ENCODE data around the gene TSPAN16.
"Not testable (repeated sequence)": the region's sequence is repeated elsewhere in the genome, so short reads cannot be mapped to it uniquely, and the experiment has no call there.

The TSPAN16 gene

DNA sequence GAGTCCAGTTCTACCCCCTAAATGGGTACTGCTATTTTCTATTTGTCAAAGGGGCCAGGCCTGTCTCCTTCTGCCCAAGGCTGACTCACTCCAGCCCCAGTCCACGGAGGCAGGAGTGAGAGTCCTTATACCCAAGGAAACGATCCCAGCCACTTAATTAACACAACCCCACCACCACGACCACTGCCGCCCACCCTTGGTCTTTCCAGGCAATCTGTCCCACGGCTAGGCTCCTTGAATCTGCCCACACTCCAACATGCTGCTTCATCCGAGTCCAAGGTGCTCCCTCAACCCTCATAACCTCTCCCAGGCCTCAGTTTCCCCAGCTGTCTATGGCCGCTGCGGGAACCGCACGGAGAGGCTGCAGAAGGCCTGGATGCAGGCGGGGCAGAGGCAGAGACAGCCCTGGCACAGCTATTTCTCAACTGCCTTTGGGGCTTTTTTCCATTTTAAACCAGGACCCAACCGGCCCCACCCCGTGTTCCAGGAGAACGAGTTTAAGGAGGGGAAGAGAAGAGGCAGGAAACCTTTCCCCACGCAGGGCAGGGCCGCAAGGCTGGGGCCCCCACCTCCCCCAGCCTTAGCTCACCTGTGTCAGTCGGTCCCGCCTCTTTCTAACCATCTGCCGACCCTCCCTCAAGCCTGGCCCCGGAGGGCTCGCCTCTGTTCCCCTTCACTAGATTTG lies 42.8 kb downstream of the TSPAN16 start:
- ATAC-seq (no peak), DNase-seq (no peak)
- peaks cover 21% of the 10 kb centered on the region for H3K4me1 Mint-ChIP-seq
- peaks cover 4% of the 10 kb centered on the region for H3K36me3 Mint-ChIP-seq (ENCODE audit: low read depth)
- H3K9me3 Mint-ChIP-seq = no peaks in the 10 kb centered on the region
- H3K4me3 Mint-ChIP-seq = peak overlapping the region; percentile 67
- no peaks in the 10 kb centered on the region for H3K27me3 Mint-ChIP-seq
- no peak overlapping the region for H3K27ac Mint-ChIP-seq

DNA sequence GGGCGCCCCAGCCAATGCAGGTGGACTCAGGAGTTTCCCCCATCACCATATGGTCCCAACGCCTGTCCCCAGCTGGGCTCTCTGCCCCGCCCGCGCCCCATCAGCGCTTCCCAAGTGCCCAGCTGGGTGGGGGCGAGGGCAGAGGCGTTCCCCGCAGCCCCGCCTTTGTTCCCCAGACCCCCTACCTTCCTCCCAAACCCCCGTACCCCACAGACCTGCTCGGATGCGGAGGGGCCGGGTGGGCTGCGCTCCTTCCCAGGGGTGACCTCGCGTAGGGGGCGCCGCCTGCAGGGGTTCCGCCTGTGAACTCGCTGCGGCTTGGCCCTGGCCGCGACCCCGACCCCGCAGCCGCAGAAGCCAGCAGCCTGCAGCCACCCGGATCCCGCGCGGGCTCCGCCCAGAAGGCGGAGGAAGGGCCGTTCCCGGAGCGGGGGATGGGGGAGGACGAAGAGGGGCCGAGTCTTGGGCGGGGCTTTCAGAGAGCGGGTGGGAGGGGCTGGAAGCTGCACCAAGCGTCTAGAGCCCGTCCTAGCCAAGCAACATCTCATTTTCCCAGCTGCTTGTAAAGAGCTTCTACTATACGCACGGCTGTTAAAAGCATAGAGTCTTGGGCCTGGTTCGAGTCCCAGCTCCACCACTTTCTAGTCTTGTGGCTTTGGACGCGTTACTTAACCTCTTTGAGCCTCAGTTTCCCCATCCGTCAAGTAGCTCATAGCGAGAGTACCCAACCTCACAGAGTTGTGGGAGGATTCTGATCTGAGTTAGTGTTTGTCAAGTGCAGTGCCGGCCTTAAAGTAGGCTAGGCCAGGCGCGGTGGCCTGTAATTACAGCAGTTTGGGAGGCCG lies 43.5 kb downstream of the TSPAN16 start, which contains the start of gene RAB3D:
Gene RAB3D (minus strand): TSS at position 404 of the 845 bp plus-strand sequence. CDS start 2,258 bp downstream, outside the sequence.
- H3K27ac Mint-ChIP-seq = no peak within 1 kb of the TSS
- no peaks in the 10 kb centered on the region for H3K27me3 Mint-ChIP-seq
- peak within 1 kb of the TSS; percentile 67 for H3K4me3 Mint-ChIP-seq
- H3K9me3 Mint-ChIP-seq = no peaks in the 10 kb centered on the region
- H3K36me3 Mint-ChIP-seq (ENCODE audit: low read depth) = peaks cover 4% of the 10 kb centered on the region
- peaks cover 25% of the 10 kb centered on the region for H3K4me1 Mint-ChIP-seq
- ATAC-seq = peak; percentile 90
- peak; percentile 87 for DNase-seq

DNA sequence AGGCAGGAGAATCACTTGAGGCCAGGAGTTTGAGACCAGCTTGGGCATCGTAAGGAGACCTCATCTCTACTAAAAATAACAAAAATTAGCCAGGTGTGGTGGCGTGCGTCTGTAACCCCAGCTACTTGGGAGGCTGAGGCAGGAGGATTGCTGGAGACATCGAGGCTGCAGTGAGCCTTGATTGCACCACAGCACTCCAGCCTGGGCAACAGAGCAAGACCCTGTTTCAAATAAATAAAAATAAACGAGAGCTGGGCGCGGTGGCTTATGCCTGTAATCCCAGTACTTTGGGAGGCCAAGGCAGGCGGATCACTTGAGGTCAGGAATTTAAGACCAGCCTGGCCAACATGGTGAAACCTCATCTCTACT lies 44.1 kb downstream of the TSPAN16 start:
- H3K4me3 Mint-ChIP-seq = peak overlapping the region; percentile 67
- not testable (repeated sequence) for ATAC-seq; H3K27ac Mint-ChIP-seq; H3K27me3 Mint-ChIP-seq; H3K9me3 Mint-ChIP-seq; DNase-seq; H3K36me3 Mint-ChIP-seq (ENCODE audit: low read depth)
- peaks cover 26% of the 10 kb centered on the region for H3K4me1 Mint-ChIP-seq

DNA sequence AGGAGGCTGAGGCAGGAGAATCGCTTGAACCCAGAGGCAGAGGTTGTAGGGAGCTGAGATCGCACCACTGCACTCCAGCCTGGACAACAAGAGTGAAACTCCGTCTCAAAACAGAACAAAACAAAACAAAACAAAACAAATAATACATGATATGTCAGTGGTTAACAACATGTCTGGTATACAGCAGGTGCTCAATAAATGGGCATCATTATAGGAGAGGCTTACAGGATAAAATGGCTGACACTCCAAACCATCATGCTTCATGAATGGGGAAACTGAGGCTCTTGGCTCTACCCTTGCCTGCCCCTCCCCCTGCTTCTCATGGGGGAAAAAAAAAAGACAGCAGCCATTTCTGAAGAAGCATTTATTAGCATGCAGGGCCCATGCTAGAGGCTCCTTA lies 46.5 kb downstream of the TSPAN16 start:
- no peak overlapping the region for H3K4me3 Mint-ChIP-seq
- DNase-seq (no peak), ATAC-seq (no peak)
- no peaks in the 10 kb centered on the region for H3K9me3 Mint-ChIP-seq
- H3K36me3 Mint-ChIP-seq (ENCODE audit: low read depth) = no peaks in the 10 kb centered on the region
- no peak overlapping the region for H3K27ac Mint-ChIP-seq
- H3K27me3 Mint-ChIP-seq = no peaks in the 10 kb centered on the region
- peaks cover 43% of the 10 kb centered on the region for H3K4me1 Mint-ChIP-seq

DNA sequence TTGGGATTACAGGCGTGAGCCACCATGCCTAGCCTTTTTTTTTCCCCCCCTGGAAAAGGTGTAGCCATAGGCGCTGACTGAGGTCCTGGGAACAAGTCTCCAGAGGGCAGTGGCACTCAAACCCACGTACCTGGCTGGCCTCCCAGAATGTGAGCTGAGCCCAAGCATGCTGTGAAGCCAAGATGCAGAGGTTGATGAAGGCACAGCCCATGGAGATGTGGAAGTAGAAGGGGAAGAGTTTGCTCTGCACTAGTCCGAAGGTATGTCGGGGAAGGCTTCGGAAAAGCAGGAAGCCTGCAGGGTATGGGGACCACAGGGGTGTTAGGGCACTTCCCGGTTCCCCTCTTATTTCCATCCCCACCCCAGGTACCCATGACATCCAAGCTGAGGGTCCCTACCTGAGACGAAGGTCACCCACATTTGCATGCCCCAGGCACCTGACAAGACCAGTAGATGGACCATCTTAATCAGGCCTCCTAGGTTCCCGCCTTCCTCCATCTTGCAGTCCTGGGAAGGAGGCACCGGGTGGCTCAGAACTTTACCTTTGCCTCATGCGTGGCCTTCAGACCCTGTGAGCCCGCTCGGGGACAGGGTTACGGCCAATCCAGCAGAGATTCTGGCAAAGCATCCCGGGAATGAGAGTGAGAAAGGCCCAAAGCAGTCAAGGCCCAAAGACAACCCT lies 49.3 kb downstream of the TSPAN16 start:
- Mint-ChIP-seq H3K9me3 (peaks cover 4% of the 10 kb centered on the region), H3K4me1 (peaks cover 27% of the 10 kb centered on the region)
- ATAC-seq = no peak

DNA sequence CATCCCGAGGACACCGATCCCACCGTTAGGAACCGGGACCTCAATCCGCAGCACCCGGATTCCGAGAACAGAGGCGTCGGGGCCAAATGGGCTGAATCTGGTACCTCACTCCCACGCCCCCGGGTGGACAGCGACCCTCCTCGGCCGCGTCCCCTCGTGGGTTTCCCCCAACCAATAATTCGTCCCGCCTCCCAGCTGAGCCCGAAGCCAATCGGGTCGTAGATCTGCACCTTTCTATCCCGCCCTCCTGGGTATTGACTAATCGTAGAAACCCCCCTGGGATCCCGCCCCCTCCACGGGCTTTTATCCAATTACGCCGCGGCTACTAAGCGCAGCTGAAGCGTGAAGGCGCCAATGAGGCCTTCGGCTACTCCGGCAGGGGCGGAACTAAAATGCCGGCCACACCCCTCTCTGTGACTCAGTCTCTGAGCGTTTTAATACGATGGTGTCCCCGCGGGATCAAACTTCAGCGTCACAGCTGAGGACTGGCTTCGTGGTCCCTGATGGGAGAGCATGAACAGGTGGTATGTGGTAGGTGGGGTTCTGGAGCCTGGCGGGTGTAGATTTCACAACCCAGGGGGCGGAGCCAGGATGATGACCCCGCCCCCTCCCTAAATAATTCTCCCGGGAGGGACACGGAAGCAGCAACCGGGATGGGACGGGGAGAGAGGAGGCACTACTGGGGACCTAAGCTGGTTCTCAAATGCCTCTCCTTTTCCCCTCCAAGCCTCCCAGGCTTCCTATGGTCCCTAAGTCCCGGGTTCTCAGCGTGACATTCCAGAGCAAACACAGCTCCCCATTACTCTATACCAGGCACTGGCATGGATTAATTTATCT lies 50.4 kb downstream of the TSPAN16 start, which contains the start of the genes CCDC159 and TMEM205:
Gene CCDC159 (plus strand): TSS at position 416 of the 837 bp plus-strand sequence. CDS start 88 bp downstream, at position 504.
Gene TMEM205 (minus strand): TSS at position 165 of the 837 bp plus-strand sequence. CDS start 649 bp downstream, outside the sequence.
- Mint-ChIP-seq H3K27ac (peak within 1 kb of the TSS; percentile 82), H3K36me3 (ENCODE audit: low read depth) (no peaks in the 10 kb centered on the region), H3K27me3 (no peaks in the 10 kb centered on the region), H3K4me3 (peak within 1 kb of the TSS; percentile 93), H3K4me1 (peaks cover 27% of the 10 kb centered on the region), H3K9me3 (peaks cover 4% of the 10 kb centered on the region)
- ATAC-seq (peak; percentile 98), DNase-seq (peak; percentile 97)

More for the DNA sequence above, 49.3 kb downstream of the TSPAN16 start:
- H3K27ac Mint-ChIP-seq = peak overlapping the region; percentile 82
- H3K36me3 Mint-ChIP-seq (ENCODE audit: low read depth) = no peaks in the 10 kb centered on the region
- peak overlapping the region; percentile 93 for H3K4me3 Mint-ChIP-seq
- DNase-seq = no peak
- H3K27me3 Mint-ChIP-seq = no peaks in the 10 kb centered on the region

DNA sequence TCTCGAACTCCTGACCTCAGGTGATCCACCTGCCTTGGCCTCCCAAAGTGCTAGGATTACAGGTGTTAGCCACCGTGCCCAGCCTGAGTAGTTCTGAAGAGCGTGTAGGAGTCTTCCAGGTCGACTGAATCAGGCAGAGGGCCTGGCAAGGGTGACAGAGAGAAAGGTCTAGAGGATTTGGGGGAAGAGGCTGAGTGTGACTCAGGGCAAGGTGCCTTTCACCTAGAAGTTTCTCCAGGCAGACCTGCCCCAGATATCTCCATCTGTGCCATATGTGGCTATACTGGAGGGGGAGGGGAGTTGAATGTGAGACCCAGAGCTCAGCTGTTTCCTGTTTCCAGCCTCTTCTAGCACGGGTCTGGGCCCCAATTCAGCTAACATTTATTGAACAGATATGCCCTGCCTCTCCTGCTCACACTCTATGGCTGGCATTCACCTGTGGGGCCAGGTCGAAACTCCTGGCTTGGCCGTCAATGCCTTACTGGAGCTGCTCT lies 51.6 kb downstream of the TSPAN16 start:
- no peak for DNase-seq
- H3K27ac Mint-ChIP-seq = no peak overlapping the region
- H3K36me3 Mint-ChIP-seq (ENCODE audit: low read depth) = no peaks in the 10 kb centered on the region
- H3K4me3 Mint-ChIP-seq = peak overlapping the region; percentile 93
- no peaks in the 10 kb centered on the region for H3K27me3 Mint-ChIP-seq
- H3K9me3 Mint-ChIP-seq = peaks cover 4% of the 10 kb centered on the region
- ATAC-seq = no peak
- peaks cover 27% of the 10 kb centered on the region for H3K4me1 Mint-ChIP-seq

DNA sequence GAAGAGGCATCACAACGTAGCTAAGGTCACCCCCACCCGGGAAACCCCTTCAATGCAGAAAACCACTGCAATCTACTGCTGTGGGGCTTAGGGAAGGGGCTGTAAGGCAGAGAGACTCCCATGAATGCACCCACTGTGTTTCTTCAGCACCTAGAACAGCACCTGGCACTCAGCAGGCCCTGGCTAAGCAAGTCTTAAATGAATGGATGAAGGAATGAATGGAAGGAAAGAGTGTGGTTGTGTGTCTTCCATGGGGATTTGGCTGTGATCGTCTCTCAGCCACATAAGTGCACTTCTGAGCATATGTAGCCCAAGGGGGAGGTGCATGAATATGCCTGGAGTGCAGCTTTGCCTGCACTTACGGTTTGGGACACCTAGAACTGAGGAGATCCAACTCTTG lies 53.2 kb downstream of the TSPAN16 start:
- Mint-ChIP-seq H3K9me3 (peaks cover 4% of the 10 kb centered on the region), H3K4me3 (no peak overlapping the region), H3K27ac (no peak overlapping the region), H3K36me3 (ENCODE audit: low read depth) (no peaks in the 10 kb centered on the region), H3K27me3 (no peaks in the 10 kb centered on the region), H3K4me1 (peaks cover 26% of the 10 kb centered on the region)
- ATAC-seq (no peak), DNase-seq (no peak)

DNA sequence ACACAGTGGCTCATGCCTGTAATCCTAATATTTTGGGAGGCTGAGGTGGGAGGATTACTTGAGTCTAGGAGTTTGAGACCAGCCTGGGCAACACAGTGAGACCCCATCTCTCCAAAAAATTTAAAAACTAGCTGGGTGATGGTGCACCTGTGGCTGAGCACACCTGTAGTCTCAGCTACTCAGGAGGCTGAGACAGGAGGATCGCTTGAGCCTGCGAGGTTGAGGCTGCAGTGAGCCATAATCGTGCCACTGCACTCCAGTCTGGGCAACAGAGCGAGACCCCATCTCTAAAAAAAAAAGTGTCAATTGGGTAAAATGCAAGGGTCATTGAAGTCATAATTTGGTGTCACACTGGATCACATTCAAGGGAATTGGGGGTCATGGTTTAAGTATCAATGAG lies 58.1 kb downstream of the TSPAN16 start:
- H3K36me3 Mint-ChIP-seq (ENCODE audit: low read depth); H3K4me1 Mint-ChIP-seq; H3K27ac Mint-ChIP-seq: not testable (repeated sequence)

DNA sequence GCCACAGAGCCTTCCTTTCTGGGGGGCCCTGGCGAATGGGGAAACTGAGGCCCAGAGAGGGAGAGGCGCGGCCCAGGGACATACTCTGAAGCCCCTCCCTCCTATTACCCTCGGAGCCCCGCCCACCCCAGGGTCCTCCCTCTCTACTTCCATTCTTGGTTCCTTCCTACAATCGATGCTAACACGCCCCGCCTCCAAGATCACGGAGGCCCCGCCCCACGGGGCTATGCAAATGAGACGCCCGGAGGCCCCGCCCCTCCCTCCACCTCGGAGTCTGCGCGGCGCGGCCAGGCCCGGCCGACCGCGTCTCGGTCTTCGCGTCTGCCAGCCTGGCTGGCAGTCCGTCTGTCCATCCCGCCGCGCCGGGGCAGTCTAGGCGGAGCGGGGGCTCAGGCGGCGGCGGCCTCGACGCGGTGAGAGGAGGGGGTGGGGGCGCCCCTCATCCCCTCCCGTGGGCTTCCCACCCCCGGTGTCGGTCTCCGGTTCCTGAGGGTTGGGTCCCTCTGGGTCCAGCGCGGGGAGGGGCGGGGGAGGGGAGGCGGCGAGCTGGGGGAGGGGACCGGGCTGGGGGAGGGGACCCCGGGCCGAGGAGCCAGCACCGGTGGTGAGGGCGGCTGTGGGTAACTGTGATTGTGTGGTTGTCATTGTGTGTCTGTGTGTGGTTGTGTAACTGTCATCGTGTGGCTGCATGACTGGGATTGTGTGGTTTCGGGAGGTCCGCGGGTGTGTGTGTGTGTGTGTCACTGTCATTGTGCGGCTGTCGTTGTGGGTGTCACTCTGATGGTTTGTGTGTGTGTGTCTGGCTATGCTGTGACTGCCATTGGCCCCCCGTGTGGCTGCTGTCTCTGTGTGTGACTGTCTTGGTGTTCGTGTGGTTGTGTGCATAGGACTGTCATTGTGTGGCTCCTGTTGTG lies 59.5 kb downstream of the TSPAN16 start, which contains the start of gene PLPPR2:
Gene PLPPR2 (plus strand): TSS at position 273 of the 914 bp plus-strand sequence. CDS start 2,242 bp downstream, outside the sequence.
- ATAC-seq (peak; percentile 77), DNase-seq (peak; percentile 86)
- H3K4me1 Mint-ChIP-seq = peaks cover 7% of the 10 kb centered on the region
- H3K9me3 Mint-ChIP-seq = no peaks in the 10 kb centered on the region
- peak within 1 kb of the TSS; percentile 51 for H3K27ac Mint-ChIP-seq
- no peaks in the 10 kb centered on the region for H3K36me3 Mint-ChIP-seq (ENCODE audit: low read depth)
- H3K27me3 Mint-ChIP-seq = peaks cover 6% of the 10 kb centered on the region
- peak within 1 kb of the TSS; percentile 69 for H3K4me3 Mint-ChIP-seq

More for the DNA sequence above, 58.1 kb downstream of the TSPAN16 start:
- not testable (repeated sequence) for H3K27me3 Mint-ChIP-seq, DNase-seq, ATAC-seq, H3K4me3 Mint-ChIP-seq, H3K9me3 Mint-ChIP-seq

DNA sequence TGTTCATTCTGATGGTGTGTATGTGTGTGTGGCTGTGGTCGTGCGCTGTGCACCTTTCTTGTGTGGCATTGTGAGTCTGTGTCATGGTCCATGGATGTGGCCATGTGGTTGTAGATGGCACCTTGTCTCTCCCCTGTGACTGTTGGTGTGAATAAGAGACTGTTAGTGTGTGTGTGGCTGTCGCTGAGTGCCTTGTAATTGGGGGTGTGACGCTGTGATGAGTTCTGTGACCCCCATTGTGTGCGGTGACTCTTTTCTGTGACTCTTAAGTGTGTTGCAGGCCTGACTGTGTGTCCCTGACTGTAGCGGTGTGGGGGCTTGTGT lies 60.1 kb downstream of the TSPAN16 start:
- peaks cover 6% of the 10 kb centered on the region for H3K27me3 Mint-ChIP-seq
- ATAC-seq (no peak), DNase-seq (no peak)
- peaks cover 7% of the 10 kb centered on the region for H3K4me1 Mint-ChIP-seq
- no peaks in the 10 kb centered on the region for H3K36me3 Mint-ChIP-seq (ENCODE audit: low read depth)
- H3K9me3 Mint-ChIP-seq = no peaks in the 10 kb centered on the region
- H3K4me3 Mint-ChIP-seq = peak overlapping the region; percentile 69
- H3K27ac Mint-ChIP-seq = peak overlapping the region; percentile 51

DNA sequence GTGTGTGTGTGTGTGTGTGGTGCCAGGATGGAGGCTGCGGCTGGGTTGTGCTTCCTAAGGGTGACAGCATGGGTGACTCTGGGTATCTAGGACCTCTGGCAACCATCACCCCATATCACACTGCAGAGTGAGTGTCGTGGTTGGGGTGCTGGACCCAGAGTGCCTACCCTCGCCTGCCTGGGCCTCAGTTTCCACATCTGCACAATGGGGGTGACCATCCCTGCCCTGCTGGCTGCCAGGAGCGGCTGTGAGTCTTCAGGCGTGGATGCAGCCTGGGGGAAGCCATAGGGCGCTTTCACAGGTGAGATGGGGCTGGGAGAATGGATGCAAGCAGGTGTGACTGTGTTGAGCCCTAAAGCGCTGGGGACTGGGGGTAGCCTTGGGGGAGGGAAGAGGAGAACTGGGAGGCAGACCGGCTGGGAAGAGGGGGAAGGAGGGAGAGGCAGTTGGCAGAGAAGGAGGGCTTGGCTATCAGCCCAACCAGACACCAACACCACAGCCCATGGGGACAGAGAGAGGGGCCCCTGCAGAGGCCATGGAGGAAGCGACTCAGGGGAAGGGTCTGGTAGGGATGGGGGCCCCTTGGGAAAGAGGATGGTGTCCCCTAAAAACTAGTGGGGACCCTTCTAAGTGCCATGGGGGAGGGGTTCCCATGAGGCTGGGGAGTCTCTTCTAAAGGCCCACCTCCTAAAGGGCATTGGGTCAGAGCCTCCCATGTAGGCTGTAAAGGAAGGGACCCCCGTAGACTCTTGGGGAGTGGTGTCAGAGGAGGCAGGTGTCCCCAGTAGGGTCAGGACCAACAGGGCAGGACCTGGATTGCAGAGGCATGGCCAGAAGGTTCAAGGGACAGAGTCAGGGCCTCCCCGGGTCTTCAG lies 61.0 kb downstream of the TSPAN16 start:
- peaks cover 6% of the 10 kb centered on the region for H3K27me3 Mint-ChIP-seq
- ATAC-seq (no peak), DNase-seq (no peak)
- H3K4me1 Mint-ChIP-seq = peaks cover 7% of the 10 kb centered on the region
- H3K36me3 Mint-ChIP-seq (ENCODE audit: low read depth) = no peaks in the 10 kb centered on the region
- H3K4me3 Mint-ChIP-seq = no peak overlapping the region
- no peaks in the 10 kb centered on the region for H3K9me3 Mint-ChIP-seq
- no peak overlapping the region for H3K27ac Mint-ChIP-seq

All from activated naive CD8-positive, alpha-beta T cell treated with anti-CD3 and anti-CD28 coated beads, Interleukin-2, amount 50 U/mL, for 24 hours (primary cell).